Mucosa of rectum (tissue), 2 donors: Measurements from ENCODE around the gene MED27.
A peak's percentile ranks its signal among the peaks of the same experiment; 100 is the strongest.

Experiments used
- H3K27ac ChIP-seq, 2 donors: one replicate each; pipeline ENCODE4 v1.7.0; 2013; ENCODE audit warnings: inconsistent platforms in 2 of 2, low read depth in 2 of 2, low read length in 2 of 2
- H3K27me3 ChIP-seq, 2 donors: one replicate each; pipeline ENCODE4 v1.7.0; 2013; ENCODE audit warnings: low read length in 2 of 2; ENCODE audit not compliant: control insufficient read depth in 2 of 2, insufficient read depth in 2 of 2
- H3K36me3 ChIP-seq, 2 donors: one replicate each; pipeline ENCODE4 v1.7.0; 2013; ENCODE audit warnings: low read length in 2 of 2; ENCODE audit not compliant: control insufficient read depth in 2 of 2, insufficient read depth in 2 of 2
- H3K4me1 ChIP-seq, 2 donors: one replicate each; pipeline ENCODE4 v1.7.0; 2013; ENCODE audit warnings: low read length in 2 of 2, mild to moderate bottlenecking in 1 of 2; ENCODE audit not compliant: control insufficient read depth in 2 of 2, insufficient read depth in 2 of 2
- H3K4me3 ChIP-seq, 2 donors: one replicate each; pipeline ENCODE4 v1.7.0; 2013; ENCODE audit warnings: low read length in 2 of 2
- H3K9ac ChIP-seq, 2 donors: one replicate each; pipeline ENCODE4 v1.7.0; 2013; ENCODE audit warnings: low read length in 2 of 2, low read depth in 1 of 2, mild to moderate bottlenecking in 1 of 2
- H3K9me3 ChIP-seq, 2 donors: one replicate each; pipeline ENCODE4 v1.7.0; 2013; ENCODE audit warnings: low read length in 2 of 2; ENCODE audit not compliant: control insufficient read depth in 2 of 2
- donor health status: healthy.
- donor health status: Normal muscosa, but diverticular disease.

Gene MED27, protein sequence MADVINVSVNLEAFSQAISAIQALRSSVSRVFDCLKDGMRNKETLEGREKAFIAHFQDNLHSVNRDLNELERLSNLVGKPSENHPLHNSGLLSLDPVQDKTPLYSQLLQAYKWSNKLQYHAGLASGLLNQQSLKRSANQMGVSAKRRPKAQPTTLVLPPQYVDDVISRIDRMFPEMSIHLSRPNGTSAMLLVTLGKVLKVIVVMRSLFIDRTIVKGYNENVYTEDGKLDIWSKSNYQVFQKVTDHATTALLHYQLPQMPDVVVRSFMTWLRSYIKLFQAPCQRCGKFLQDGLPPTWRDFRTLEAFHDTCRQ

DNA sequence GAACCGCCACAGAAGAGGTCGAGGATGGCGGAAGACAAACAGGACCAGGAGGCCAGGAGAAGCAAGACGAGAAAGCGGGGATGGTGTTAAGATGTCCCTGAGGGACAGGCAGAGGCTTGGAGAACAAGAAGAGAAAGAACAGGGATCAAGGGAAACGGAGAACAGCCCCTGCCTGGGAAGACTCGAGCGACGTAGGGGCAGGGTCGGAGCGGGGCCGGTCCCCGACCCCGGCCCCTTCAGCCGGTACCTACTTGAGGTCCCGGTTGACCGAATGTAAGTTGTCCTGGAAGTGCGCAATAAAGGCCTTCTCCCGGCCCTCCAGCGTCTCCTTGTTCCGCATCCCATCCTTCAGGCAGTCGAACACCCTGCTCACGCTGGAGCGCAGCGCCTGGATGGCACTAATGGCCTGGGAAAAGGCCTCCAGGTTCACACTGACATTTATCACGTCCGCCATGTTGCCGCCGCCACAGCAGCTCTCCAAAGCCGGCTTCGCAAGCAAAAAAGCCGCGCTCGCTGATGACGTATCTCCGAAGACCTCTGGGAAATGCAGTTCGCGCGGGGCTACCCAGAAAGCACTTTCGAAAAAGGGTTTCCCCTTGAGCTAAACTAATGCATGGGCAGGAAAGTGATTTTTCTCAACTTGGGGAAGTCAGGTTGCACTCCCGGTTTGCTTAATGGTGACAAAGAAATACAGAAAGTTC lies at the start of gene MED27:
MED27 (minus strand) TSS at position 477 of the 701 bp plus-strand sequence; CDS start at position 454, 23 bp downstream.
- peak within 1 kb of the TSS in 1 of 2 donors; percentile 9 for H3K27ac ChIP-seq
- H3K4me3 ChIP-seq, result peak within 1 kb of the TSS; percentile 91 to 99
- H3K9ac ChIP-seq, result peak within 1 kb of the TSS; percentile 80 to 95
- no peaks in the 10 kb centered on the region for H3K9me3 ChIP-seq
- H3K36me3 ChIP-seq, result peaks cover 6 to 7% of the 10 kb centered on the region in 2 donors
- H3K27me3 ChIP-seq, result no peaks in the 10 kb centered on the region
- H3K4me1 ChIP-seq, result peaks cover 7 to 13% of the 10 kb centered on the region in 2 donors

DNA sequence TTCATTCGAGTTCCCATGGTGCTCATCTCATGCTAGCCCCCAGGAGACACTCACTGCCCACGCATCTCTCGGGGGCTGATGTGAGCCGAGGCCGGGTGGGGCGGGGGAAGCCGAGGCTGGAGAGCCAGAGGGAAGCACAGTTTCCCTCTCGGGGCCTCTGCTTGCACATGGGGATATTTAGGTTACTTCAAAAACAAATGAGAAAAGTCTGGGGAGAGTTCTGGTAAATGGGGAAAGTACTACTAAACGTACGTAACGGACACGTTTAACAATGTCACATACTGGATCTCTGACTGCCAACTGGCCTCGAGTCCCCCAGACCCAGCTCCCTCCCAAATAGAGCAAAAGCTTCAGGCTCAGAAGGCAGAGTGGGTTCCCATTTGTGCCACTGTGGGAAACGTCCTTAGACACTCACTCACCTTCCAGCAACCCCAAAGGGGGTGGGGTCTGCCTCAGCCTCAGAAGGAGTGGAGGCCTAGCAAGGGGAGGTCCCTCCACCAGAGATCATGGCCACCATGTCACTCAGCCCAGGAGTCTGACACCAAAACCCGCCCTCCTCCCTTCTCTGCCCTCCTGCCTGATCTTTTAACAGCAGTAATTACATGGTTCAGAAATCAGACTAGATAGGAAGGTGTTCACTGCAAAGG lies 48.3 kb upstream of the MED27 start:
- Histone ChIP-seq H3K36me3 (no peaks in the 10 kb centered on the region), H3K4me3 (no peak overlapping the region), H3K27me3 (peaks cover 19 to 20% of the 10 kb centered on the region in 2 donors), H3K9me3 (no peaks in the 10 kb centered on the region), H3K4me1 (no peaks in the 10 kb centered on the region), H3K9ac (no peak overlapping the region), H3K27ac (no peak overlapping the region)

DNA sequence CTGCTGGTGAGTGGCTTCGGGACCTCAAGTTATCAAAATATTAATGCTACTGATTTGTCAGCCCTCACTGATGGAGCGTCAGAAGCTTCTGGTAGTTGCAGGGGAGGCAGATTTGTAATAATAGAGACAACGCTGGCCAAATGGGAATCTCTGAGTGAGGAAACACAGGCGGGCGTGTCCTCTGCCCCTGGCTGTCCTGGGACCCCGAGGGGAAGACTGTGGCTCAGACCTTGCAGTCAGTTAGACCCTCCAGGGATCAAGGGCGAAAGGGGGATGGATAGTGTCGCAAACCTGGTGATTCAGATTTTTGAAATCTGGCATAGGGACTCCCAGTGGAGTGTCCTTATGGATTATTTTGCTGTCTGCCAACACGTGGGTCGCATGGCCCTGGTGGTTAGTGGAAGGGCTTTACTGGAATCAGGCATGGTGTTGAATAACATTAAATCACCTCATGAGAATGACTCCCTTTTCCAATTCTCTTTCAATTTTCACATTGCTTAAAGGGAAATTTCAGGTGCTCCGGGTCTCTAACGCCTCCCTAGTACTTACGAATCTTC lies 47.1 kb upstream of the MED27 start:
- Histone ChIP-seq H3K9me3 (no peaks in the 10 kb centered on the region), H3K9ac (no peak overlapping the region), H3K27ac (no peak overlapping the region), H3K27me3 (peaks cover 19 to 20% of the 10 kb centered on the region in 2 donors), H3K4me1 (no peaks in the 10 kb centered on the region), H3K36me3 (no peaks in the 10 kb centered on the region), H3K4me3 (no peak overlapping the region)

DNA sequence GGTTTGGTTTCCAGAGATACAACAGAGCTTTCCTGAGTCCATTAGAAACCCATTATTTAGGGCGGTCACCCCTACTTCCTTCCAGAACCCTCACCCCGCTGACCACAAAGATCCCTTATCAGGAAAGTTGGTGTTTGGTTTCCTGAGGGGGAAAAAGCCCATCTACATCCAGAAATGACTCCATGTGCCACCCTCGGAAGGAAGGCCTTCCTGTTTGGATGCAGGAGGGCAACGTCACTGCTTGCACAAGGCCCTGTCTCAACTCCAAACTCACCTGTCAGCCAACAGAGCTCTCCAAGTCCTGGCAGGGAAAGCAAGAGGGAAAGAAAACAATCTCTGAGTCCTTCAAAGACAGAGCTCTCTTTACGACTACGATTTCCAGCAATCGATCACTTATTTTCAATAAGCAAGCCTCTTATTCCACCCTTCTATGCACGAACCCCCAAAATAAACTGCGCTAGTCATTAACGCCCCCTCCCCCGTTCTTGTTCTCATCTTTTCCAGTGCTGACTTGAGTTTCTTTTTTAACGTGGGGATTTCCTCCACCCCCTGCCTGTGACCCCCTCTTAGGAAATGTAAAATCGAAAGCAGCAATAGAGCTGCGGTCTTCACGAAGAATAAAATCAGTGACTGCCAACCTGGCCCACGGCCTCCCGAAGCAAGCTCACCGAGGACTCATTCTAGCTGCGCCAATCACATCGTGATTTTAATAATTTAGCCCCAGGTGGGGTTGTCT lies 46.4 kb upstream of the MED27 start:
- Histone ChIP-seq H3K36me3 (no peaks in the 10 kb centered on the region), H3K4me1 (no peaks in the 10 kb centered on the region), H3K27ac (no peak overlapping the region), H3K9me3 (no peaks in the 10 kb centered on the region), H3K27me3 (peaks cover 17 to 20% of the 10 kb centered on the region in 2 donors), H3K9ac (no peak overlapping the region), H3K4me3 (no peak overlapping the region)

DNA sequence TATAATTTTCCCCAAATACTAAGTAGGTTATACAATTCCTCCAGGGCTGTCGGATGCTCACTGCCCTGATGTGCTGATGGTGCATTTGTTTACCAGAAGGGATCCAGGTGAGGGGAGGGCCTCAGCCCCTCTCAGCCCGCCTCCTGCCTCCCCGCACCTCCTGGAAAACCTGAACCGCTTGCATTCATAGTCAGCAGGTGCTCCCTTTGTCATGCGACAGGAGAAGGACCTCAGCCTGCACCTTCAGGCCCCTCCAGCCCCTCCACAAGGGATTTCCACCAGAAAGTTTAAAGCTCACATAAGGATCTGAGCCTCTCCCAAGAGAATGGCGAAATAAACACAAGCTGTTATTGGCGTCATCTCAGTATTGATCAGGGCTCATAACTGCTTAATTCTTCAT lies 45.7 kb upstream of the MED27 start:
- no peak overlapping the region for H3K9ac ChIP-seq
- no peaks in the 10 kb centered on the region for H3K36me3 ChIP-seq
- H3K4me3 ChIP-seq, result no peak overlapping the region
- no peaks in the 10 kb centered on the region for H3K4me1 ChIP-seq
- H3K27me3 ChIP-seq, result peaks cover 16 to 18% of the 10 kb centered on the region in 2 donors
- H3K9me3 ChIP-seq, result no peaks in the 10 kb centered on the region
- no peak overlapping the region for H3K27ac ChIP-seq

DNA sequence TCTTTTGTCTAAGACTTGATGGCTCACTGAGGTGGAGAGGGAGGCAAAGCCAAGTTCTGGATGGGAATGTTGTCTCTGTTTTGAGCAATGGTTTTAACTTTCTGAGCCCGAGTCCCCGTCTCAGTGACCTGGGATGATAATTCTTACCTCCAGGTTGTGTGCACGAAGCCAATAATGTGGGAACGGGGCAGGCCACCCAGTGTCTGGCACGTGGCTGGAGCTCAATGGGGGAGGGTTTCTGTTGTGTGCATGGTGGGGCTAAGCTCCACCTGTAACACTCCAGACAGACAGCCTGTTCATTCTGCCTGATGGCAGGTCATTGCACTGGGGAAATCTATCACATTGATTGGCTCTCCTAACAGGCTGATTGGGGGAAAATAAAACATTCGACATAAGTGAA lies 45.1 kb upstream of the MED27 start:
- H3K9ac ChIP-seq, result no peak overlapping the region
- H3K4me3 ChIP-seq, result no peak overlapping the region
- H3K27ac ChIP-seq, result no peak overlapping the region
- H3K9me3 ChIP-seq, result no peaks in the 10 kb centered on the region
- H3K27me3 ChIP-seq, result peaks cover 15 to 19% of the 10 kb centered on the region in 2 donors
- H3K4me1 ChIP-seq, result no peaks in the 10 kb centered on the region
- H3K36me3 ChIP-seq, result no peaks in the 10 kb centered on the region

DNA sequence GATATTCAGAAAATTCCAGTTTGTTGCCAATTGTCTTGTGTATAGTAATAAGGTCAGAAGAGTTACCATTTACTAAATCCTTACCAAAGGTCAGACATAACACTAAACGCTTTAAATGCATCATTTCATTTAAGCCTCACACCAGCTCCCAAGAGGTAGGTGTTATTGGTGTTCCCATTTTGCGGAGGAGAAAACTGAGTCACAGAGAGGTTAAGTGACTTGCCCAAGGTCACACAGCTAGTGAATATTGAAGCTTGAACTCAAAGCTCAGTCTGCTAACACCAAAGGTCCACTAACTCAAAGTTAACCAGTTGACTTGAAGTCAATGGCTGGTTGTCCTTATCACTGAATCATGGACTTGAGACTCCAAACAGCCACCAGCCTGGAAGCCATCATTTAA lies 41.4 kb upstream of the MED27 start:
- Histone ChIP-seq H3K4me3 (no peak overlapping the region), H3K4me1 (no peaks in the 10 kb centered on the region), H3K9me3 (no peaks in the 10 kb centered on the region), H3K27me3 (peaks cover 5 to 16% of the 10 kb centered on the region in 2 donors), H3K36me3 (no peaks in the 10 kb centered on the region), H3K27ac (no peak overlapping the region), H3K9ac (no peak overlapping the region)

DNA sequence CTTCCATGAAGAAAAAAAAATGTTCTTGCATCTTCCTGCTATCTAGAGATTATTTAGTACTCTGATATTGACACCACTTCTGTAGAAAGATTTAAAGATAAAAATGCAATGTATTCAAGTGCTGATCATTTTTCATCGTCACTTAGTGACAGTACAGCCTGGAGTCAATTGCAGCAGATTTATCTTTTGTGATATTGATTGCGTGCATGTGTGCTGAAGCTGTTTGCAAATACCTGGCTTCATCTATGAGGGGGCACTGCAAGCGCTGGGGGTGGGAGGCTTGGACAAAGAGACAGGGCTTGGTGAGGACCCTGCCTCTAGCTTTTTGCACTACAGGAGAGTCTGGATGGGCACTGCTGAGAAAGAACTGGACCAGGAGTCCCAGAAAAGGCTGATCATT lies 38.0 kb upstream of the MED27 start:
- no peaks in the 10 kb centered on the region for H3K36me3 ChIP-seq
- no peaks in the 10 kb centered on the region for H3K9me3 ChIP-seq
- no peak overlapping the region for H3K9ac ChIP-seq
- H3K27ac ChIP-seq, result no peak overlapping the region
- peaks cover 0 to 8% of the 10 kb centered on the region in 2 donors for H3K27me3 ChIP-seq
- H3K4me3 ChIP-seq, result no peak overlapping the region
- H3K4me1 ChIP-seq, result no peaks in the 10 kb centered on the region

DNA sequence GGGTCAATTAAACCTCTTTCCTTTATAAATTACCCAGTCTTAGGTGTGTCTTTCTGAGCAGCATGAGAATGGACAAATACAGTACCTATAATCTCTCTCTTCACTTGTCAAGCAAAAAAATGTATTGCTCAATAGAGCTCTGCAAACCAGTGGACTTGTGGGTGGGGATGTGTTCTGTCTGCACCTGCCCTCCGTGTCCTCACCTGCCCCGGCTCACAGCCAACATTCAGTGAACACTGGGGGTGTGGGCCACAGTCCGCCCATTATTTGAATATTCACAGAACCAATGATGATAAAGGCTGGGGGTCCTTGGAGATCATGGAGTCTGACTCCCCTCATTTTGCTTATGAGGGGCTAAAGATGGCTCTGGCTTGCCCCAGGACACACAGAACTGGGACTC lies 36.9 kb upstream of the MED27 start:
- Histone ChIP-seq H3K9ac (no peak overlapping the region), H3K27ac (no peak overlapping the region), H3K4me3 (no peak overlapping the region), H3K4me1 (no peaks in the 10 kb centered on the region), H3K9me3 (no peaks in the 10 kb centered on the region), H3K27me3 (peaks cover 0 to 8% of the 10 kb centered on the region in 2 donors), H3K36me3 (no peaks in the 10 kb centered on the region)
